A673 (cell line): ENCODE data around the gene STIP1. TPM values are rescaled to one million over a fixed set of nuclear protein-coding genes. Genes with fewer than 3 reads are reported as not detected.

ENCODE experiments used
- BruUV-seq: library from RNA; stranded (reverse); fragments of 400-500 nt; replicated peaks from 2 replicates; lab custom pipeline; 2021; lab: Mats Ljungman, UMichigan
- CTCF ChIA-PET: fragments of 300-600 bp; sonication (Branson Sonifier 250); formaldehyde crosslinking; loops from one replicate; lab custom pipeline; 2022; ENCODE audit warnings: antibody characterized with exemption; lab: Charles Lee
- POLR2A ChIA-PET: fragments of 300-600 bp; sonication (Branson Sonifier 250); formaldehyde crosslinking; loops from one replicate; lab custom pipeline; 2022; ENCODE audit warnings: antibody characterized with exemption; ENCODE audit not compliant: low non-redundant PET; lab: Charles Lee
- DNase-seq: peaks from one replicate; pipeline ENCODE4 v3.0.0-alpha.2; 2015; ENCODE audit warnings: low spot score
- H3K27ac ChIP-seq: fragments of 200-600 bp; sonication (generic); 2 replicates; pipeline ENCODE4 v1.5.1; 2016; ENCODE audit warnings: mixed run types, low read depth, mild to moderate bottlenecking, mixed read lengths, antibody characterized with exemption, low read length; ENCODE audit not compliant: poor library complexity, severe bottlenecking
- H3K27me3 ChIP-seq: fragments of 200-600 bp; sonication (generic); replicated peaks from 2 replicates; pipeline ENCODE4 v1.6.1; 2017; ENCODE audit warnings: mixed run types, low read depth, mild to moderate bottlenecking, mixed read lengths, antibody characterized with exemption, low read length; ENCODE audit not compliant: insufficient read depth, poor library complexity
- H3K36me3 ChIP-seq: fragments of 200-600 bp; sonication (generic); 2 replicates; pipeline ENCODE4 v1.6.1; 2016; ENCODE audit warnings: mixed run types, mild to moderate bottlenecking, mixed read lengths, antibody characterized with exemption, low read length; ENCODE audit not compliant: insufficient read depth, poor library complexity, severe bottlenecking
- H3K4me1 ChIP-seq: fragments of 200-600 bp; sonication (generic); 2 replicates; pipeline ENCODE4 v1.6.1; 2017; ENCODE audit warnings: mixed run types, mild to moderate bottlenecking, mixed read lengths, antibody characterized with exemption, low read length; ENCODE audit not compliant: insufficient read depth, poor library complexity, severe bottlenecking
- H3K4me3 ChIP-seq: fragments of 200-600 bp; sonication (generic); 2 replicates; pipeline ENCODE4 v1.5.1; 2016; ENCODE audit warnings: low read depth, mixed run types, mild to moderate bottlenecking, mixed read lengths, low read length; ENCODE audit not compliant: poor library complexity, severe bottlenecking
- H3K9me3 ChIP-seq: fragments of 200-600 bp; sonication (generic); 2 replicates; pipeline ENCODE4 v1.6.1; 2016; ENCODE audit warnings: mixed run types, low read depth, mild to moderate bottlenecking, mixed read lengths, antibody characterized with exemption, low read length; ENCODE audit not compliant: poor library complexity, severe bottlenecking
- EZH2 ChIP-seq: fragments of 200-600 bp; sonication (generic); IDR thresholded peaks from 2 replicates; pipeline ENCODE4 v1.6.1; 2017; ENCODE audit warnings: borderline replicate concordance, low read depth, mild to moderate bottlenecking, mixed read lengths, antibody characterized with exemption, low read length; ENCODE audit not compliant: poor library complexity, severe bottlenecking
- intact Hi-C: fragments of 100-400 bp; cut with micrococcal nuclease; formaldehyde crosslinking; loops from one replicate; pipeline ENCODE4 v1.10.0; 2022; ENCODE audit not compliant: unreplicated experiment
- total RNA-seq: library from RNA; stranded (reverse); gene quantifications from 2 replicates; pipeline ENCODE4 v1.2.3, GENCODE V29; 2021
- TF ChIP-seq, protein P1 (sequence below): fragments of 300-800, 200-600 bp; sonication (generic); conservative IDR thresholded peaks from 2 replicates; pipeline ENCODE4 v1.5.1; 2017; ENCODE audit warnings: low read depth, mild to moderate bottlenecking, antibody characterized with exemption, low read length, moderate library complexity, mixed read lengths

STIP1 gene
- total RNA-seq, 1 experiment from 2014 or later: 577 TPM

DNA sequence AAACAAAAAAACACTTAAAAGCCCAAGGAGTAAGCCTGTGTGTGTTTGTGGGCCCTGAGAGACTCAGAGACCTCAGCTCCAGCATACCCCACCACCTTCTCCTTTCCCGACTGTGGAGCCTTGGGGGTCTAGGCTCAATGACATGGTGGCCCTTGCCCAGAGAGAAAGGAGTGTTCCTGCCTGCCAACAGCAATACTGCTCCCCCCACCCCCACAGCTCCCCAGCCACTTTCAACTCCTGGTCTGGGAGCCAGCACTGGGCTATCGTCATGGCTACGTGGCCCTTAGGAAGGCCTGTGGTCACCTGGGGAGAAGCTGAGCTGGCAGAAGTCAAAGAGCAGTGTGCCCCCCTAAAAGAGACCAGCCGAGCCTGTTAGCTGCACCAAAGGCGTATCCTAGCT is 58.1 kb downstream of the STIP1 start:
- peaks cover 12% of the 10 kb centered on the region for H3K36me3 ChIP-seq
- ChIA-PET CTCF (no interaction called here), POLR2A (interaction anchor here (0.6 kb wide), 1 partner anchor 520 kb away, joined by 5 read pairs; no protein-coding TSS in a partner anchor)
- TF ChIP-seq, protein P1, sequence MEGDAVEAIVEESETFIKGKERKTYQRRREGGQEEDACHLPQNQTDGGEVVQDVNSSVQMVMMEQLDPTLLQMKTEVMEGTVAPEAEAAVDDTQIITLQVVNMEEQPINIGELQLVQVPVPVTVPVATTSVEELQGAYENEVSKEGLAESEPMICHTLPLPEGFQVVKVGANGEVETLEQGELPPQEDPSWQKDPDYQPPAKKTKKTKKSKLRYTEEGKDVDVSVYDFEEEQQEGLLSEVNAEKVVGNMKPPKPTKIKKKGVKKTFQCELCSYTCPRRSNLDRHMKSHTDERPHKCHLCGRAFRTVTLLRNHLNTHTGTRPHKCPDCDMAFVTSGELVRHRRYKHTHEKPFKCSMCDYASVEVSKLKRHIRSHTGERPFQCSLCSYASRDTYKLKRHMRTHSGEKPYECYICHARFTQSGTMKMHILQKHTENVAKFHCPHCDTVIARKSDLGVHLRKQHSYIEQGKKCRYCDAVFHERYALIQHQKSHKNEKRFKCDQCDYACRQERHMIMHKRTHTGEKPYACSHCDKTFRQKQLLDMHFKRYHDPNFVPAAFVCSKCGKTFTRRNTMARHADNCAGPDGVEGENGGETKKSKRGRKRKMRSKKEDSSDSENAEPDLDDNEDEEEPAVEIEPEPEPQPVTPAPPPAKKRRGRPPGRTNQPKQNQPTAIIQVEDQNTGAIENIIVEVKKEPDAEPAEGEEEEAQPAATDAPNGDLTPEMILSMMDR: no peak
- no peak for TF ChIP-seq EZH2
- no peak overlapping the region for H3K4me3 ChIP-seq
- DNase-seq: no peak
- no peaks in the 10 kb centered on the region for H3K9me3 ChIP-seq
- no peak overlapping the region for H3K27ac ChIP-seq
- H3K27me3 ChIP-seq: no peaks in the 10 kb centered on the region
- no TSS peak for BruUV-seq
- H3K4me1 ChIP-seq: peaks cover 16% of the 10 kb centered on the region
- intact Hi-C loops: no loop called here

- H3K36me3 ChIP-seq: peaks cover 12% of the 10 kb centered on the region
- no peaks in the 10 kb centered on the region for H3K27me3 ChIP-seq
- H3K4me3 ChIP-seq: peak overlapping the region; percentile 99
- TF ChIP-seq, protein P1: no peak
- no peak for TF ChIP-seq EZH2
- no peaks in the 10 kb centered on the region for H3K9me3 ChIP-seq
- H3K4me1 ChIP-seq: peaks cover 24% of the 10 kb centered on the region
- POLR2A ChIA-PET: interaction anchor here (0.7 kb wide), 2 partner anchors 59 to 1189 kb away, joined by 3 to 4 read pairs; partner anchors contain the start of gene STIP1
- no peak for DNase-seq
- CTCF ChIA-PET: interaction anchor here (1.6 kb wide), 1 partner anchor 40 kb away, joined by 3 read pairs; no protein-coding TSS in a partner anchor
- intact Hi-C loops: loop anchor here (5.0 kb wide), 1 partner anchor 38 kb away; the partner anchor contains the start of gene FERMT3
- peak overlapping the region; percentile 92 for H3K27ac ChIP-seq
- no TSS peak for BruUV-seq
Observed at GRCh38 chr11:64244966-64245365, 59.0 kb downstream of the STIP1 start.

- ChIA-PET CTCF (interaction anchor here (1.6 kb wide), 1 partner anchor 41 kb away, joined by 3 read pairs; no protein-coding TSS in a partner anchor), POLR2A (interaction anchor here (0.5 to 0.7 kb wide), 3 partner anchors 60 to 1189 kb away, joined by 3 to 4 read pairs (median 4); partner anchors contain the start of gene STIP1)
- BruUV-seq: no TSS peak
- intact Hi-C loops: loop anchor here (5.0 kb wide), 1 partner anchor 38 kb away; the partner anchor contains the start of gene FERMT3
- H3K27ac ChIP-seq: peak overlapping the region; percentile 92
- peak overlapping the region; percentile 99 for H3K4me3 ChIP-seq
- TF ChIP-seq, protein P1: no peak
- no peak for TF ChIP-seq EZH2
- peaks cover 12% of the 10 kb centered on the region for H3K36me3 ChIP-seq
- no peaks in the 10 kb centered on the region for H3K9me3 ChIP-seq
- no peaks in the 10 kb centered on the region for H3K27me3 ChIP-seq
- no peak for DNase-seq
- H3K4me1 ChIP-seq: peaks cover 27% of the 10 kb centered on the region
Observed at GRCh38 chr11:64245401-64245796, 59.4 kb downstream of the STIP1 start.
